Measurements from ENCODE around the gene ZNRF2. TPM values are rescaled to one million over a fixed set of nuclear protein-coding genes. Genes with fewer than 3 reads are reported as not detected.

ZNRF2 gene
- total and polyA plus RNA-seq, 2 experiments from 2014 or later, result 18.6 to 46.7 TPM

DNA sequence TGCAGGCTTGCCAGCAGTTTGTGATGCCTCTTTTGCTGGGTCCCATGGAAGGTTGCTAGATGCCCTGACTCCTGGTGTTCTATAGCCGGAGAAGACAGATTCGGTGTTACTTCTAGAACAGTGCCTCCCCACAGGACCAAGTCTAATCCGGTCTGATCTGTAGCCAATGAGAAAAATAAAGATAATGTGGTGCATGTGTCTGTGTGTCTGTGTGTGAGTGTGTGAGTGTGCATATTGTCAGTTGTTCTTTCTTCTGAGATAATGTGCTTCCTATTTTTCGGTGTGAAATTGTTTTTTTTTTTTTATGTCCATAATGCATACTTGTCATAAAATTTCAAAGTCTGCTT lies 29.7 kb upstream of the ZNRF2 start:
- no peak overlapping the region for H3K4me3 ChIP-seq
- no peak overlapping the region for H3K27ac ChIP-seq
- no peak for DNase-seq (ENCODE audit: low read depth in 1 of 2, low spot score in 1 of 2)

DNA sequence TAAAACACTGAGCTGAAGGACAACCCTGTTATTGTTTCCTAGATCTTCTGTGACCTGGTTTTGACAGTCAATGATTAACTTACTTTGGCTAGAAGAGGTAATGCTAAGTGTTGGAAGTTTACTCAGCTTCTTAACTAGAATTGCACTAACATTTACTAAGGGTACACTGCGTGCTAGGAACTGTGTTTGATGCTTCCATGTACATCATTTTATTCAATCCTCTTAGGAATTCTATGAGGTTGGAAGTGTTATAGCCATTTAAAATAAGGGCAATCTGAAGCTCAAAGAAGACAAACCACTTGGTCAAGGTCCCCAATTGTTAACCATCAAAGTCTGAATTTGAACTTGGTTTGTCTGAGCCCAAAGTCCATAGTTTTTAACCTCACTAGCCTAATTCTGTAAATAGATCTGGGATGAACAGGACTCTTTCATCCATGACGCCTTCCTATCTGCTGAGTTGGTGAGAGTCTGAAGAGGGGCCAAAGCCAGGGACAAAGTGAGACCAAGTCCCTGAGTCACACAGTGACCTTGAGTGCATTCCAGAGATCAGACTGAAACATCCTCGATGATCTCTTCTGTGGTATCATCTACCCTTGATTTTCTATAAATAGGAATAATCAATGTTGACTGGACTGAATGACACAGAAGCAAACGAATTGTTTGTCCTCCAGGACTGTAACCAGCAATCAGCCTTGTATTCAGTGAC lies 29.2 kb upstream of the ZNRF2 start:
- H3K4me3 ChIP-seq, result no peak overlapping the region
- no peaks in the 10 kb centered on the region for H3K36me3 ChIP-seq
- TF ChIP-seq, protein P1, sequence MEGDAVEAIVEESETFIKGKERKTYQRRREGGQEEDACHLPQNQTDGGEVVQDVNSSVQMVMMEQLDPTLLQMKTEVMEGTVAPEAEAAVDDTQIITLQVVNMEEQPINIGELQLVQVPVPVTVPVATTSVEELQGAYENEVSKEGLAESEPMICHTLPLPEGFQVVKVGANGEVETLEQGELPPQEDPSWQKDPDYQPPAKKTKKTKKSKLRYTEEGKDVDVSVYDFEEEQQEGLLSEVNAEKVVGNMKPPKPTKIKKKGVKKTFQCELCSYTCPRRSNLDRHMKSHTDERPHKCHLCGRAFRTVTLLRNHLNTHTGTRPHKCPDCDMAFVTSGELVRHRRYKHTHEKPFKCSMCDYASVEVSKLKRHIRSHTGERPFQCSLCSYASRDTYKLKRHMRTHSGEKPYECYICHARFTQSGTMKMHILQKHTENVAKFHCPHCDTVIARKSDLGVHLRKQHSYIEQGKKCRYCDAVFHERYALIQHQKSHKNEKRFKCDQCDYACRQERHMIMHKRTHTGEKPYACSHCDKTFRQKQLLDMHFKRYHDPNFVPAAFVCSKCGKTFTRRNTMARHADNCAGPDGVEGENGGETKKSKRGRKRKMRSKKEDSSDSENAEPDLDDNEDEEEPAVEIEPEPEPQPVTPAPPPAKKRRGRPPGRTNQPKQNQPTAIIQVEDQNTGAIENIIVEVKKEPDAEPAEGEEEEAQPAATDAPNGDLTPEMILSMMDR (IDR thresholded peaks at IDR 0.05; ENCODE audit: low read depth, low read length), result no peak
- H3K27ac ChIP-seq, result no peak overlapping the region
- no peak for DNase-seq (ENCODE audit: low read depth in 1 of 2, low spot score in 1 of 2)
- H3K4me1 ChIP-seq (ENCODE audit: low read depth), result peaks cover 44% of the 10 kb centered on the region
- H3K9me3 ChIP-seq (ENCODE audit: low read depth), result no peaks in the 10 kb centered on the region
- H3K27me3 ChIP-seq, result no peaks in the 10 kb centered on the region

More for the DNA sequence above, 29.7 kb upstream of the ZNRF2 start:
- Histone ChIP-seq H3K36me3 (no peaks in the 10 kb centered on the region), H3K4me1 (ENCODE audit: low read depth) (peaks cover 46% of the 10 kb centered on the region), H3K9me3 (ENCODE audit: low read depth) (no peaks in the 10 kb centered on the region), H3K27me3 (no peaks in the 10 kb centered on the region)
- TF ChIP-seq, protein P1 (IDR thresholded peaks at IDR 0.05; ENCODE audit: low read depth, low read length), result no peak

DNA sequence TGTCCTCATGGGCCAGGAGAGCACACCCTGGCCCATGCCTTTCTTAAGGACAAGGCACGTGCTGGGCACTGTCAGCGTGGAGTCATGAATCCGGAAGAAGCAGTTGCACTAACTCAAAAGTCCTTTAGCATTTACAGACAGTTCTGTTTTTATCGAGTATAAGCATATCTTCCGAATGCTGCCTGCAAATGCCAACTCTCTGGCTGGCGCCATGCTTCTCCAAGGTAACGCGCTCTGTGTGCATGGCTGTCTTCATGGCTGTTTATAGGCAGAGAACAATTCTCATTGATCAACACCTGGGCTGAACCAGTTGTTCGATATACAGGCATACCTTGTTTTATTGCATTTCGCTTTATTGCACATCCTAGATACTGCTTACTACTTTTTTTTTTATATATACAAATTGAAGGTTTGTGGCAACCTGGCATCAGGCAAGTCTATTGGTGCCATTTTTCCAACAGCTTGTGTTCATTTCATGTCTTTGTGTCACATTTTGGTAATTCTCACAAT lies 28.0 kb upstream of the ZNRF2 start:
- H3K27me3 ChIP-seq, result no peaks in the 10 kb centered on the region
- no peaks in the 10 kb centered on the region for H3K9me3 ChIP-seq (ENCODE audit: low read depth)
- no peaks in the 10 kb centered on the region for H3K36me3 ChIP-seq
- H3K27ac ChIP-seq, result no peak overlapping the region
- peaks cover 37% of the 10 kb centered on the region for H3K4me1 ChIP-seq (ENCODE audit: low read depth)
- no peak overlapping the region for H3K4me3 ChIP-seq
- no peak for DNase-seq (ENCODE audit: low read depth in 1 of 2, low spot score in 1 of 2)
- TF ChIP-seq, protein P1 (IDR thresholded peaks at IDR 0.05; ENCODE audit: low read depth, low read length), result no peak

- DNase-seq (ENCODE audit: low read depth in 1 of 2, low spot score in 1 of 2), result no peak
- Histone ChIP-seq H3K27me3 (no peaks in the 10 kb centered on the region), H3K9me3 (ENCODE audit: low read depth) (no peaks in the 10 kb centered on the region), H3K4me1 (ENCODE audit: low read depth) (peaks cover 20% of the 10 kb centered on the region), H3K36me3 (no peaks in the 10 kb centered on the region), H3K4me3 (no peak overlapping the region), H3K27ac (no peak overlapping the region)
- TF ChIP-seq, protein P1 (IDR thresholded peaks at IDR 0.05; ENCODE audit: low read depth, low read length), result no peak
Measured at GRCh38 chr7:30260246-30260768, 24.1 kb upstream of the ZNRF2 start.

- Histone ChIP-seq H3K27ac (no peak overlapping the region), H3K27me3 (no peaks in the 10 kb centered on the region), H3K4me1 (ENCODE audit: low read depth) (peaks cover 30% of the 10 kb centered on the region), H3K36me3 (no peaks in the 10 kb centered on the region), H3K9me3 (ENCODE audit: low read depth) (no peaks in the 10 kb centered on the region), H3K4me3 (no peak overlapping the region)
- TF ChIP-seq, protein P1 (IDR thresholded peaks at IDR 0.05; ENCODE audit: low read depth, low read length), result no peak
- no peak for DNase-seq (ENCODE audit: low read depth in 1 of 2, low spot score in 1 of 2)
Measured at GRCh38 chr7:30263090-30263710, 21.2 kb upstream of the ZNRF2 start.

All from cardiac muscle cell (in vitro differentiated cells and primary cell).